Neural progenitor cell (in vitro differentiated cells): ENCODE data around the gene TMEM229A. TPM values are rescaled to one million over a fixed set of nuclear protein-coding genes. Genes with fewer than 3 reads are reported as not detected.

Experiments
- DNase-seq: peaks from one replicate; pipeline ENCODE4 v3.0.0-alpha.2; 2016; ENCODE audit warnings: low spot score
- H2AFZ ChIP-seq: fragments of 200-600 bp; sonication (generic); replicated peaks from 2 replicates; pipeline ENCODE4 v1.6.1; 2016; ENCODE audit warnings: antibody characterized with exemption
- H3F3A ChIP-seq: fragments of 200-600 bp; sonication (generic); 2 replicates; pipeline ENCODE4 v1.6.1; 2016; ENCODE audit warnings: antibody characterized with exemption, low read depth
- H3K27ac ChIP-seq: fragments of 200-600 bp; sonication (generic); 2 replicates; pipeline ENCODE4 v1.5.1; 2016; ENCODE audit warnings: mild to moderate bottlenecking
- H3K27me3 ChIP-seq: fragments of 200-600 bp; sonication (generic); 2 replicates; pipeline ENCODE4 v1.6.1; 2016; ENCODE audit warnings: mild to moderate bottlenecking, moderate library complexity
- H3K36me3 ChIP-seq: fragments of 200-600 bp; sonication (generic); 2 replicates; pipeline ENCODE4 v1.5.1; 2016
- H3K4me1 ChIP-seq: fragments of 200-600 bp; sonication (generic); 2 replicates; pipeline ENCODE4 v1.6.1; 2016; ENCODE audit warnings: mixed run types
- H3K4me2 ChIP-seq: fragments of 200-600 bp; sonication (generic); 2 replicates; pipeline ENCODE4 v1.6.1; 2016
- H3K4me3 ChIP-seq: fragments of 200-600 bp; sonication (generic); 2 replicates; pipeline ENCODE4 v1.5.1; 2016
- H3K79me2 ChIP-seq: fragments of 200-600 bp; sonication (generic); 2 replicates; pipeline ENCODE4 v1.6.1; 2016; ENCODE audit warnings: low read depth
- H3K9ac ChIP-seq: fragments of 200-600 bp; sonication (generic); 2 replicates; pipeline ENCODE4 v1.6.1; 2016
- H3K9me3 ChIP-seq: fragments of 200-600 bp; sonication (generic); 2 replicates; pipeline ENCODE4 v1.5.1; 2016; ENCODE audit warnings: low read depth
- H4K20me1 ChIP-seq: fragments of 200-600 bp; sonication (generic); 2 replicates; pipeline ENCODE4 v1.6.1; 2016; ENCODE audit warnings: low read depth
- H3K27ac Mint-ChIP-seq: 3 replicates; pipeline ENCODE4 v1.8.0; 2021; ENCODE audit warnings: mixed read lengths
- H3K27me3 Mint-ChIP-seq: 2 replicates; pipeline ENCODE4 v1.8.0; 2022; ENCODE audit warnings: low read depth, mild to moderate bottlenecking, inconsistent platforms, moderate library complexity, mixed read lengths; ENCODE audit not compliant: insufficient read depth
- H3K36me3 Mint-ChIP-seq: 3 replicates; pipeline ENCODE4 v1.8.0; 2021; ENCODE audit warnings: mixed read lengths
- H3K4me1 Mint-ChIP-seq: 3 replicates; pipeline ENCODE4 v1.8.0; 2021; ENCODE audit warnings: mixed read lengths
- H3K4me3 Mint-ChIP-seq: 3 replicates; pipeline ENCODE4 v1.8.0; 2021; ENCODE audit warnings: mild to moderate bottlenecking, moderate library complexity, mixed read lengths
- H3K9me3 Mint-ChIP-seq: 3 replicates; pipeline ENCODE4 v1.8.0; 2020; ENCODE audit warnings: mixed read lengths
- CTCF ChIP-seq: fragments of 200-600 bp; sonication (generic); IDR thresholded peaks from 2 replicates; pipeline ENCODE4 v1.5.1; 2017; ENCODE audit warnings: antibody characterized with exemption, mild to moderate bottlenecking
- EZH2 ChIP-seq: fragments of 200-600 bp; sonication (generic); IDR thresholded peaks from 2 replicates; pipeline ENCODE4 v1.6.1; 2017; ENCODE audit warnings: antibody characterized with exemption, mild to moderate bottlenecking, moderate library complexity
- EZH2phosphoT487 ChIP-seq: fragments of 200-600 bp; sonication (generic); IDR thresholded peaks from 2 replicates; pipeline ENCODE4 v1.6.1; 2017; ENCODE audit warnings: antibody characterized with exemption
- total RNA-seq: library from RNA; depleted of rRNA; stranded (reverse); fragments of >200 nt; gene quantifications from 2 replicates; pipeline ENCODE4 v1.2.3, GENCODE V29; 2015; ENCODE audit warnings: low replicate concordance

The TMEM229A gene
- total RNA-seq, 1 donor from 2014 or later: not detected

DNA sequence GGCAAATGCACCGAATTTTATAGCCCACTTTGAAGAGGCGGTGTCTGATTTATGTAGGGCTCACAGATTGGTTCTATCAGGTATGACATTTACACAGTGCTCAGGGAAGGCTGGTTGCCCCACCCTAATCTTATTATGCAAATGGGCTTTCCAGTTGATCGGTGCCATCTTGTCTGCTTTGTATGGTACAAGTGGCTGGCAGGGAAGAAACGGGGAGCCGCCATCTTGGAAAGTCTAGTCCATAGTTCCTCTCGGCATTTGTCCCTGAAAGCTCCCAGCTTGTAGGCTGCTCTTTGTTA, 36.6 kb downstream of the TMEM229A start:
- Histone ChIP-seq H3K79me2 (no peaks in the 10 kb centered on the region), H3K36me3 (no peaks in the 10 kb centered on the region), H3K4me2 (no peak overlapping the region), H3K4me3 (no peak overlapping the region), H3K27me3 (no peaks in the 10 kb centered on the region), H3K9me3 (no peaks in the 10 kb centered on the region), H4K20me1 (no peaks in the 10 kb centered on the region), H2AFZ (no peak overlapping the region), H3K27ac (no peak overlapping the region), H3K9ac (no peak overlapping the region), H3F3A (peaks cover 17% of the 10 kb centered on the region), H3K4me1 (peaks cover 17% of the 10 kb centered on the region)
- Mint-ChIP-seq H3K4me3 (no peak overlapping the region), H3K27ac (no peak overlapping the region), H3K36me3 (no peaks in the 10 kb centered on the region), H3K27me3 (no peaks in the 10 kb centered on the region), H3K4me1 (peaks cover 19% of the 10 kb centered on the region), H3K9me3 (peaks cover 10% of the 10 kb centered on the region)
- no peak for TF ChIP-seq EZH2phosphoT487
- TF ChIP-seq CTCF: no peak
- no peak for TF ChIP-seq EZH2
- DNase-seq: no peak

DNA sequence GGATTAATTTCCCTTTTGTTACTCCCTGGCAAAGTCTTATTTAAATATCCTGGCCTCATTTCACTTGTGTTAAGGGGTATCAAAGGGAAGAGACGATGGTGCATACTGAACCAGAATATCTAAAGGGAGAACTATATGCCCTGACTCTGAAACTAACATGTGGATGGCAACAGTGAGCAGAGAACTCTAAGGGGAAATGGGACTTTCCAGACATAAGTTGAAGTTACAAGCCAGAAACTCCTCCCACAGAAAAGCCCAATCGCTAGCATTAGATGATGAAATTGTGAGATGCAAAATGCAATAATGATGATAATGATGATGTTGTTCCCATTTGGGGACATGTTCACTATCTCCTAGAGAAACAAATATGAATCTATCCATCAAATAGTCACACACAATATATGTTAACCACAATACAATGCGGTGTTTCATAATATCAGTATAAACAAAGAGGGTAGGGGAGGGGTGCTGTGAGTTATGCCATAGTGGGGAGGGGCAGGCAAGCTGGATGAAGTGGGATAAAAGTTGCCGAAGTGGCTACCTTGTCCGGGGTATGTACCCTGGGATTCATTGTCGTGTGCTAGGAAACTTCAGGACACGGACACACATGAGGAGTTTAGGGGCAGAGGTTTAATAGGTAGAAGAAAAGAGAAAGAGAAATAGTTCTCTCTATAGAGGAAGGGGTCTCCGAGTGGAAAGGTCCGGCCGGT, 37.1 kb downstream of the TMEM229A start:
- peaks cover 10% of the 10 kb centered on the region for H3K9me3 Mint-ChIP-seq
- no peak for DNase-seq
- H3K4me1 ChIP-seq: peaks cover 17% of the 10 kb centered on the region
- H3K27me3 Mint-ChIP-seq: no peaks in the 10 kb centered on the region
- peaks cover 17% of the 10 kb centered on the region for H3F3A ChIP-seq
- no peak overlapping the region for H3K4me3 ChIP-seq
- H3K9ac ChIP-seq: no peak overlapping the region
- no peaks in the 10 kb centered on the region for H3K27me3 ChIP-seq
- H3K4me1 Mint-ChIP-seq: peaks cover 19% of the 10 kb centered on the region
- H4K20me1 ChIP-seq: no peaks in the 10 kb centered on the region
- no peak for TF ChIP-seq EZH2
- TF ChIP-seq EZH2phosphoT487: no peak
- no peak for TF ChIP-seq CTCF
- no peak overlapping the region for H2AFZ ChIP-seq
- no peaks in the 10 kb centered on the region for H3K36me3 Mint-ChIP-seq
- no peaks in the 10 kb centered on the region for H3K9me3 ChIP-seq
- H3K27ac ChIP-seq: no peak overlapping the region
- no peaks in the 10 kb centered on the region for H3K36me3 ChIP-seq
- peak overlapping the region; percentile 54 for H3K27ac Mint-ChIP-seq
- H3K79me2 ChIP-seq: no peaks in the 10 kb centered on the region
- no peak overlapping the region for H3K4me3 Mint-ChIP-seq
- no peak overlapping the region for H3K4me2 ChIP-seq

DNA sequence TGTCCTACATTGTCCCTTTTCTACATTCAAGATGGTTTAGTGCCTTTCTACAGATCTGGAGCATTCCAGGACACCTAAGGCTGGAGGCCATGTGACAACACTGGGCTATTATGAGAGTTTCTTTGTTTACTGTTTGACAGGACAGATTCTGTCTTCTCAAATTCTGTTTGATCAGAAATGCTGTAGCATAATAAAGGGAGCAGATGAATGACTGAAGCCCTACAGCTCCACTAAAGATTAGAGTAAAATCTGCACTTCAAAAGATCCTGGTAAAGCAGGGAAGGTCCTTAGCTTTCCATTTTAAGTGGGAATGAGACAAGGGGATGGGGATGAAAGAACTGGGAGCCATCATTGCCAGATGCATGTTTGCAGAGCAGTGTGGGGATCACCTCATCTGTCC, 38.4 kb downstream of the TMEM229A start:
- no peaks in the 10 kb centered on the region for H3K36me3 Mint-ChIP-seq
- H3K79me2 ChIP-seq: no peaks in the 10 kb centered on the region
- no peaks in the 10 kb centered on the region for H3K9me3 ChIP-seq
- DNase-seq: peak; percentile 2
- peak overlapping the region; percentile 3 for H3K27ac Mint-ChIP-seq
- no peak overlapping the region for H3K4me2 ChIP-seq
- H2AFZ ChIP-seq: peak overlapping the region; percentile 61
- H3K9me3 Mint-ChIP-seq: peaks cover 8% of the 10 kb centered on the region
- peaks cover 17% of the 10 kb centered on the region for H3K4me1 ChIP-seq
- H3F3A ChIP-seq: peaks cover 17% of the 10 kb centered on the region
- no peaks in the 10 kb centered on the region for H3K27me3 ChIP-seq
- H3K27ac ChIP-seq: no peak overlapping the region
- no peak overlapping the region for H3K4me3 ChIP-seq
- H3K4me3 Mint-ChIP-seq: no peak overlapping the region
- TF ChIP-seq EZH2: no peak
- no peak for TF ChIP-seq EZH2phosphoT487
- TF ChIP-seq CTCF: no peak
- no peaks in the 10 kb centered on the region for H4K20me1 ChIP-seq
- H3K36me3 ChIP-seq: no peaks in the 10 kb centered on the region
- H3K9ac ChIP-seq: no peak overlapping the region
- peaks cover 19% of the 10 kb centered on the region for H3K4me1 Mint-ChIP-seq
- no peaks in the 10 kb centered on the region for H3K27me3 Mint-ChIP-seq
